Transverse colon (tissue), 4 donors: Measurements from ENCODE around the gene RHEX. TPM values are rescaled to one million over a fixed set of nuclear protein-coding genes. Genes with fewer than 3 reads are reported as not detected.

Experiments used
- DNase-seq: peaks from one replicate; pipeline ENCODE4 v3.0.0-alpha.2; 2019
- H3K27ac ChIP-seq, 4 donors: fragments of 200-600 bp; sonication (generic); 2 replicates each; pipeline ENCODE4 v1.5.1; 2016 to 2018; ENCODE audit warnings: inconsistent platforms in 4 of 4
- H3K27me3 ChIP-seq: fragments of 200-600 bp; sonication (generic); 2 replicates; pipeline ENCODE4 v1.5.1; 2017; ENCODE audit warnings: inconsistent platforms
- H3K36me3 ChIP-seq, 4 donors: fragments of 200-600 bp; sonication (generic); 2 replicates each; pipeline ENCODE4 v1.5.1; 2017 to 2019; ENCODE audit warnings: inconsistent platforms in 4 of 4
- H3K4me1 ChIP-seq, 4 donors: fragments of 200-600 bp; sonication (generic); 2 replicates each; pipeline ENCODE4 v1.5.1; 2017 to 2020; ENCODE audit warnings: inconsistent platforms in 4 of 4
- H3K4me3 ChIP-seq, 4 donors: fragments of 200-600 bp; sonication (generic); 1 replicate in 1 of 4; 2 replicates in 3 of 4; pipeline versions ENCODE4 v1.5.1 to v1.6.1; 2017 to 2019; ENCODE audit warnings: inconsistent platforms in 4 of 4
- H3K9me3 ChIP-seq, 2 donors: fragments of 200-600 bp; sonication (generic); 2 replicates each; pipeline ENCODE4 v1.5.1; 2017 to 2019; ENCODE audit warnings: inconsistent platforms in 2 of 2
- CTCF ChIP-seq, 5 experiments: fragments of 200-600 bp in 3 of 5; fragments of 450-650 bp in 2 of 5; sonication (generic) in 3 of 5; IDR thresholded peaks; 1 replicate in 2 of 5; 2 replicates in 3 of 5; pipeline ENCODE4 v1.5.1; 2016 to 2017; ENCODE audit warnings: antibody characterized with exemption in 5 of 5, inconsistent platforms in 3 of 5, mild to moderate bottlenecking in 2 of 5, moderate library complexity in 1 of 5
- EP300 ChIP-seq: sonication (generic); formaldehyde crosslinking; IDR thresholded peaks from one replicate; pipeline ENCODE4 v1.6.1; 2017; ENCODE audit warnings: antibody characterized with exemption, low read depth
- POLR2A ChIP-seq: fragments of 450-650 bp; IDR thresholded peaks from one replicate; pipeline ENCODE4 v1.6.1; 2016; ENCODE audit warnings: antibody characterized with exemption, mild to moderate bottlenecking, moderate library complexity
- POLR2AphosphoS5 ChIP-seq, 3 donors: sonication (generic); formaldehyde crosslinking; IDR thresholded peaks; one replicate each; pipeline ENCODE4 v1.6.1; 2016; ENCODE audit warnings: antibody characterized with exemption in 3 of 3
- WGBS, 2 donors: methylation state at CpG; one replicate each; pipeline ENCODE4 v1.1.5; 2018; ENCODE audit warnings: low coverage in 1 of 2; 5-methylcytosine and 5-hydroxymethylcytosine counted together
- in situ Hi-C, 4 donors: fragments of 200-750 bp; cut with MboI; loops; one replicate each; pipeline versions ENCODE4 v1.15.0 to v1.15.1; 2017; ENCODE audit warnings: low sequenced_read_pairs in 3 of 4, low pct_ligation_motif_present in 1 of 4, low pct_unique_long_range_greater_than_20kb in 1 of 4
- intact Hi-C: fragments of 100-400 bp; cut with DNase I; formaldehyde crosslinking; loops from one replicate; pipeline ENCODE4 v1.15.1; 2023; ENCODE audit warnings: low total_unique reads
- total RNA-seq, 4 donors: library from RNA; depleted of rRNA; stranded (reverse); fragments of >200 nt; gene quantifications; one replicate each; pipeline ENCODE4 v1.1.0, GENCODE V29; 2016

RHEX gene
- total RNA-seq, 4 donors from 2014 or later, result 0.96 to 4.8 TPM; not detected in 2

GRCh38 chr1:206116873-206117150 lies 63.8 kb downstream of the RHEX start:
- Histone ChIP-seq H3K27me3 (peaks cover 43% of the 10 kb centered on the region), H3K36me3 (no peaks in the 10 kb centered on the region), H3K27ac (no peak overlapping the region), H3K4me1 (peaks cover 0 to 17% (median 14%) of the 10 kb centered on the region in 4 donors), H3K9me3 (peaks cover 7 to 9% of the 10 kb centered on the region in 2 donors), H3K4me3 (peak overlapping the region in 2 of 4 donors; percentile 31 to 45)
- intact Hi-C loops, result no loop called here
- TF ChIP-seq POLR2A (no peak), POLR2AphosphoS5 (IDR thresholded peaks at IDR 0.05) (no peak), EP300 (no peak), CTCF (IDR thresholded peaks at IDR 0.05) (no peak)
- in situ Hi-C loops, result loop anchor here (25.0 kb wide), 2 partner anchors 130 to 330 kb away; partner anchors contain the start of gene RAB29 (in 4 of the 4)
- 38 to 44% methylated on average over 5 of the region's 5 CpGs for WGBS, 2 donors
- no peak for DNase-seq

GRCh38 chr1:206117151-206117948 lies 64.4 kb downstream of the RHEX start, which contains the start of gene AVPR1B:
AVPR1B (minus strand) TSS chr1:206117388; CDS start chr1:206116890, 498 bp downstream.
- DNase-seq, result peak; percentile 25
- in situ Hi-C loops, result loop anchor here (25.0 kb wide), 2 partner anchors 130 to 330 kb away; partner anchors contain the start of gene RAB29 (in 4 of the 4)
- WGBS, 2 donors, result 5% methylated on average over 3 to 36 of the region's 55 CpGs

DNA sequence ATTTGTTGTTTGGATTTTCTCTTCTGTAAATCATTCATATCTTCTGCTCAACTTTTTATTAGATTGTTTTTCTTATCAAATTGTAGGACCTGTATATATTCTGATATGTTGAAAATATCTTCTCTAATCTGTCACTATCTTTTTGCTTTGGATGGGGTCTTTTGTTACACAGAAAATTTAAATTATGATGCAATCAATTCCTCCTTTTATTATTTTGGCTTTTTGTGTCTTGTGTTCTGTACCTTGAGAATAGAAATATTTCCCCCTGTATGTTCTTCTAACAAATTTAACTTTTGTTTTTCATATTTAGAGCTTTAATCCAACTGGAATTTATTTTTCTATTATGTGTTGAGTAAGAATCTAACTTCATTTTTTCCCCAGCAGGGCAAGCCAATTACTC lies 67.4 kb downstream of the RHEX start:
- Histone ChIP-seq H3K9me3 (peaks cover 7 to 9% of the 10 kb centered on the region in 2 donors), H3K27ac (no peak overlapping the region), H3K27me3 (peaks cover 43% of the 10 kb centered on the region), H3K4me3 (no peak overlapping the region), H3K4me1 (peaks cover 0 to 14% (median 11%) of the 10 kb centered on the region in 4 donors), H3K36me3 (no peaks in the 10 kb centered on the region)
- intact Hi-C loops (no loop called here), in situ Hi-C loops (loop anchor here (25.0 kb wide), 2 partner anchors 133 to 333 kb away; partner anchors contain the start of gene RAB29 (in 4 of the 4))
- TF ChIP-seq CTCF (IDR thresholded peaks at IDR 0.05) (no peak), POLR2A (no peak), EP300 (no peak), POLR2AphosphoS5 (IDR thresholded peaks at IDR 0.05) (no peak)
- no peak for DNase-seq

More at GRCh38 chr1:206117151-206117948, 64.4 kb downstream of the RHEX start, which contains the start of gene AVPR1B:
- Histone ChIP-seq H3K27me3 (peaks cover 43% of the 10 kb centered on the region), H3K36me3 (no peaks in the 10 kb centered on the region), H3K27ac (no peak within 1 kb of the TSS), H3K4me3 (peak within 1 kb of the TSS in 3 of 4 donors; percentile 8 to 45 (median 31)), H3K9me3 (peaks cover 7 to 9% of the 10 kb centered on the region in 2 donors), H3K4me1 (peaks cover 0 to 15% (median 13%) of the 10 kb centered on the region in 4 donors)
- TF ChIP-seq POLR2AphosphoS5 (IDR thresholded peaks at IDR 0.05) (no peak), EP300 (no peak), CTCF (IDR thresholded peaks at IDR 0.05) (no peak), POLR2A (no peak)
- intact Hi-C loops, result no loop called here

DNA sequence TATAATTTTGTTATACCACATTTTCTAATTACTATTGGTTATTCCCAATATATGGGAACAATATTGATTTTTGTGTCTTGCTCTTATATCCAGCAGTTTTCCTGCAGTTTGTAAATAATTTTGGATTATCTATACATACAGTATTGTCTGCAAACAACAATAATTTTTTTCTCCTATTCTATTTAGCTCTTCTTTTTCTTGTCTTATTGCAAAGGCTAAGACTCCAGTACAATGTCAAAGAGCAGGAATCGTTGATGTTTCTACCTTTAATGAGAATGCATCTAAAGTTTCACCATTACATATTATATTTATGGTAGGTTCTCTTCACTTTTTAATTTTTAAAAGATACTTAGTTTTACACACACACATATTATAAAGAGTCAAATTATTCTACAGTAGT lies 68.3 kb downstream of the RHEX start:
- Histone ChIP-seq H3K4me3 (no peak overlapping the region), H3K4me1 (peaks cover 0 to 14% (median 11%) of the 10 kb centered on the region in 4 donors), H3K9me3 (peaks cover 7 to 9% of the 10 kb centered on the region in 2 donors), H3K36me3 (no peaks in the 10 kb centered on the region), H3K27me3 (peaks cover 43% of the 10 kb centered on the region), H3K27ac (no peak overlapping the region)
- in situ Hi-C loops (loop anchor here (25.0 kb wide), 2 partner anchors 134 to 334 kb away; partner anchors contain the start of gene RAB29 (in 4 of the 4)), intact Hi-C loops (no loop called here)
- DNase-seq, result no peak
- TF ChIP-seq CTCF (IDR thresholded peaks at IDR 0.05) (no peak), EP300 (no peak), POLR2A (no peak), POLR2AphosphoS5 (IDR thresholded peaks at IDR 0.05) (no peak)
- WGBS, 2 donors, result 69 to 87% methylated on average over 1 of the region's 1 CpG
